HG03135 (cell line): ENCODE measurements around the gene TUBB.

Experiments used
- ATAC-seq: cut with Tn5 transposase; IDR thresholded peaks from one replicate; pipeline ENCODE4 v1.9.1; 2021; ENCODE audit warnings: mild to moderate bottlenecking, moderate library complexity; ENCODE audit not compliant: unreplicated experiment

The TUBB gene

DNA sequence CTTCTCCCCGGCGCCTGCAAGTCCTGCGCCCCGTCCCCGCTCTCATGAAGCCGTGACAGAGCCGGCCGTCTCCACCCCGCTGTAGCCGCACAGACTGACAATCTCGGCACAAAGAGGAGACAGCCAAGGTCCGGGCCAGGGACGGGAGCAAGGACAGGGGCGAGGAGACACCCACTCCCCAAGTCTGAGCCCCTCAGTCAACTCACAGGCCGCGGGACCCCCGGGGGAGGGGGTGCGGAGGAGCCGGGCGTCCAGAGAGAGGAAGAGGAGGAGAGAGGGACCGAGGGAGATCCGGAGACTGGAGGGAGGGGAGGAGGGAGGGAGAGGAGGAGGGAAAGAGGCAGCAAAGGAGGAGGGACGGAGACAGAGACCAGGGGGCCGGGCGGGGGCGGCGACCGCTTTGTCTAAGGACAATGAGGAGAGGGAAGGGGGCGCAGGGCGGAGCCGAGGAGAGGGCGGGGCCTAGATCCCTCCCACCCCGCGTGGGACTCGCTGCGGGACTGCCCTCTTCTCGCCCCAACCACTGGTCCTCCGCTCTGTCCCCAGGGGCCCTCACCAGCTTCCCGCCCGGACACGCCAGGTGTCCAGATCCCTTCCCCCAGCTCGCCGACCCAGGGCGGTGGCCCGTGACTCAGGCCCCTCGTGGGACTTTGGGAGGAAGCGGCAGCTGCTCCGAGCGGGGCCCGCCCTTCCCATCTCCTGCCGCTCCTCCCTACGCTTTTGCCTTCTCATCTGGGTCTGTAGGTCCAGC lies 33.1 kb upstream of the TUBB start:
- ATAC-seq, result peak; percentile 43

GRCh38 chr6:30687659-30688431 lies 32.3 kb upstream of the TUBB start:
- no peak for ATAC-seq

DNA sequence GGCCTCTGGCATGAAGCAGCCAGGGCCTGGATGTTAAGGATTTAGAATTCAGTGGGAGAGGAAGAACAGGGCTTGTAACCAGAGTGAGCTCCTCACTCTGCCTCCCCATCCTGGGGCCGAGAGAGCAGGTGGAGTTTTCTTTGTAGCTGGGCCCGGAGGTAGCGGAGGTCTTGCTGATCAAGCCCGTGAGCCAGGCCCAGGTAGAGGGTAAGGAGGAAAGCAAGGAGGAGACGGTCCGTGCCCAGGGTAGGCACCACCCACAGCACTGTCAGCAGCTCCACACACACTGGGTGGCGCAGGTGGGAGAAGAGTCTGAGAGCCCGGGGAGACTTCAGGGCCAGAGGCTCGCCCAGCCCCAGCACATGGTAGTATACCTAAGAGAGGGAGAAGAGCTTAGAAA lies 31.6 kb upstream of the TUBB start:
- no peak for ATAC-seq

- no peak for ATAC-seq
These were observed 30.9 kb upstream of the TUBB start for GRCh38 chr6:30689022-30689865.

DNA sequence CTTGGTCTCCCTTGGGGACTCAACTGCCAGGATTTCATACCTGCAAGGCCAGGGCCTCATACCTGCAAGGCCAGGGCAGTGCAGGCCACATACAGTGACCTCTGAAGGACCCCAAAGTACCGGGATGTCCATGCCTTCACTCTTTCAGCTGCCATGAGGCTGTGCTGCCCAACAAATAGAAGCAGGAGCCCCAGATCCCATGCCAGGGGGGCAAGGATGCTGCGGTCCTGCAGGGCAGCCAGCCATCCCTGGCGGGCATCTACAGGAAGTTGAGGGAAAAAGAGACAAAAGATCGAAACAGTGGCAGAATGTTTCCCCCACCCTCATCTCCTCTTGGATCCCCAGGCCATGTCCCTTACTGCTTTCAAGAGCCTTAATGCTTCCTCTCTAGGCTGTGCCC lies 30.2 kb upstream of the TUBB start:
- ATAC-seq, result no peak

- no peak for ATAC-seq
These were observed 29.5 kb upstream of the TUBB start, which contains the start of gene NRM for GRCh38 chr6:30690403-30691207. Gene NRM (minus strand): TSS chr6:30690984. CDS start chr6:30690974, 10 bp downstream.

GRCh38 chr6:30691208-30691847 lies 28.8 kb upstream of the TUBB start:
- ATAC-seq, result no peak

DNA sequence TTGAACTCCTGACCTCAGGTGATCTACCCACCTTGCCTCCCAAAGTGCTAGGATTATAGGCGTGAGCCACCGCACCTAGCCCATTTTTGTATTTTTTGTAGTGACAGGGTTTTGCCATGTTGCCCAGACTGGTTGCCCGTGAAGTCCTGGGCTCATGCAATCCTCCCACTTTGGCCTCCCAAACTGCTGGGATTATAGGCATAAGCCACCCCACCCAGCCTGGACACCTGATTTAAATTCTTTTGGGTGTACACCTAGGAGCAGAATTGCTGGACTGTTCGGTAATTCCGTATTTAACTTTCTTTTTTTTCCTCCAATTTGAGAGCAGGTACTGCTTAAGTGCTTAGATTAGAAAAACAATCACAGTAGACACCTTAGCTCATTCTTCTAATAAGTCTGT lies 23.7 kb upstream of the TUBB start:
- no peak for ATAC-seq

GRCh38 chr6:30700340-30700739 lies 19.8 kb upstream of the TUBB start:
- ATAC-seq, result no peak

DNA sequence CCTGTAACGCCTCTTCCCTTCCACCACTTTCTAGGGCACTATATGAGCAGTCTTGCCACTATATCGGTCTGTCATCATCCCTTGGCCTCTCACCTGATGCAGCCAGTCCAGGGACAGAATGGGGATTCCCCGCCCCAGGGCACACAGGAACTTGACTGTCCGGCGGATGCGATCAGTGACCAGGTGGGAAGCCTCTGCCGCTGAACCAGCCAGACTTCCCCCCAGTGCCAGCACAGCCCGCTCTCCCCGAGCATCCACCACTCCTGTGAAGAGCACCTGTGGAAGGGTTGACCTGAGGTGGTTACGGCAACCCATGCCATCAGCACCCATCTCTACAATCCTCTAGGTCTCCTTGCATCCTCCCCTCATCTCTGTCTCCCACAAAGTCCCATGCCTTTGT lies 17.1 kb upstream of the TUBB start:
- no peak for ATAC-seq

DNA sequence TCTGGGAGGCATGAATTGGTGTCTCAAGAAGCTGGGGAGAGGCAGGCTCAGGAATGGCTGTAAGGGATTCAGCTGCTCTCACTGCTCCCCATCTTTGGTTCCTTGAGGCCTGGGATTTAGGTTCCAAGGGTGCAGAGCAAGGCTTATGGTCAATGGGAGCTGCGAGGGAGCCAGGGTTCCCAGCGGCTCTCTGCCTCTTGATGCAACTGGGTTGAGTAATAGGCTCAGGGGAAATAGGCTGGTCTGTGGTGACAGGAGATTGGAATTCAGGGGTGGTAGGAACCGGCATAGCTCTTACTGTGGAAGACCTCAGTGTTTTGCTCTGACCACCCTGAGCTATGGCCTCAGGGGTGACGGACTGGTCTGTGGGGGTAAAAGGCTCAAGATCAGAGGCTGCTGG lies 16.3 kb upstream of the TUBB start:
- ATAC-seq, result no peak

DNA sequence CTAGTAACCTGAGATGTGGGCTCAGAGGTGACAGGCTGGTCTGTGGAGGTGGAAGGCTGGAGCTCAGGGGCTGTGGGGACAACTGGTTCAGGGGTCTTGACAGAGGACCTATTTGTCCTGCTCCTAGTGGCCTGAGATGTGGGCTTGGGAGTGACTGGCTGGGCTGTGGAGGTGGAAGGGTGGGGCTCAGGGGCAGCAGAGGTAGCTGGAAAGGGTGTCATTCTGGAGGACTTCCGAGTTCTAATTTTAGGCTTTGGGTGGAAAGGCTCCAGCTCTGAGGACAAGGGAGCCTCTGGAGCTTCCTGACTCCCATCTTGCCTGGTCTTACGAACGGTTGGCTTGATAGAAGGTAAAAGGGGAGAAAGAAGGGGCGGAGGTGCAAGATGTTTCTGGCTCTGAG lies 14.5 kb upstream of the TUBB start:
- ATAC-seq, result no peak

DNA sequence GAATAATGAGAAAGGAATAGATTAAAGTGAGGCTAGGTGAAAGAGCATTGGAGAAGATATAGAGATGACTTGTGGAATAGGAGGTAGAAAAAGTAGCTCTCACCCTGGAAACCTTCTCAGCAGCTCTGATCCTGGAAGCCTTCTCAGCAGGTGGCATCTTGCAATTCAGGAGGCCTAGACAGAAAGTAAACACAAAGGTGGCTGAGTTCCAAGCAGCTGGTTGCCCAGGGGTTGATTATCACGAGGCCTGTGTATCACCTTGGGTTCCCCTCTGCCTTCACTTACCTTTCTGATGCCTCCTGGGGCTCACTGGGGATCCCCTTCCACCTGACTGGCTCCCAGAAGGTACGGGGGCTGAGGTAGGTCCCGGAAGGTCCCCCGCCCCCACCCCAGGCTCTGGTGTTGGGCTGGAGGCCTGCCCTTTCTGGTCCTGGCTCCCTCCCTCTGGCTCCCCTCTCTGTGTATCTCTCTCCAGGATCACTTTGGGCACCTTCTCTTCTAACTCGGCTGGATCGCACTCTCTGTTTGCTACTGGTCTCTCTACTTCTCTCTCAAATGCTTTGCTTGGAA lies 12.8 kb upstream of the TUBB start:
- ATAC-seq, result no peak

DNA sequence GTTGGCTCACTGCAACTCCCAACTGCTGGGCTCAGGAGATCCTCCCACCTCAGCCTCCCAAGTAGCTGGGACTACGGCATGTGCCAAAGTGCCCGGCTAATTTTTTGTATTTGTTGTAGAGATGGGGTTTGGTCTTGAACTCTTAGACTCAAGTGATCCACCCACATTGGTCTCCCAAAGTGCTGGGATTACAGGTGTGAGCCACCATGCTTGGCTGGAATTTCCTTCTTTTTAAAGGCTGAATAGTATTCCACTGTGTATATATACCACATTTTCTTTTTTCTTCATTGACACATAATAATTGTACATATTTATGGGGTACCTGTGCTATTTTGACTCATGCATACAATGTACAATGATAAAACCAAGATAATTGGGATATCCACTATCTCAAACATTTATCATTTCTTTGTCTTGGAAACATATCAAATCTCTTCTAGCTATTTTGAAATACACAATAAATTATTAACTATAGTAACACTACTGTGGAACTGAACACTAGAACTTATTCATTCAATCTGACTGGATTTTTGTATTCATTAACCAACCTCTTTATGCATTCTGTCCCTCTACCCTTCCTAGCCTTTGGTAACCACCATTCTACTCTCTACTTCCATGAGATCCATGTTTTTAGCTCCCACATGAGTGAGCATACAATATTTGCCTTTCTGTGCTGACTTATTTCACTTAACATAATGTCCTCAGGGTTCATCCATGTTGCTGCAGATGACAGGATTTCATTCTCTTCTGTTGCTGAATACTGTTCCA lies 10.9 kb upstream of the TUBB start:
- no peak for ATAC-seq

DNA sequence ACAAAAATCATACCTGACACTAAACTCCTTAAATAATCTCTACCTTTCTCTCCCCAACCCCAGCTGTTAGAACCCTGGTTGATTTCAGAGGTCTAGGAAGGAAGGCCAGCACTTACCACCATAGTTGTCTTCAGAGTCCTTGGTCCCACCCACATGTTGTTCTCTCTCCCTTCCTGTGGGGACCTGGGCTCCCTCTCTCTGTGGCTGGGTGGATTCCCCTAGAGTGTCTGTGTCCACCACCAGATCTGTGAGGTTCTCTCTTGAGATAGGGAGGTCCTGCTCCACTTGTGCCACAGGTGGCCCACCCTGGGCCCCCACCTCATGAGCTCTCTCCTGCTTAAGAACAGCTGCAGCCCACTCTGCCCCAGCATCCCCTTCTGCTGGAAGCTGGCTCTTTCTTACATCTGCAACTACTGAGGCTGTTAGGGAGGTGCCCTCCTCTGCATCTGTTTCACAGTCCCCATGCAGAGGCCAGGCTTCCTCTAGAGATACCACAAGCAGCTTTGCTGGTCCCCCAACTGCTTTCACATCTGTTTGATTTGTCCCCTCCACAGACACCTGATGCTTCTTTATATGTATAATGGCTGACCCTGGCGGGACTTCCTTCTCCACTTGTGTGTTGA lies 8.3 kb upstream of the TUBB start:
- no peak for ATAC-seq

- ATAC-seq, result no peak
These were observed 7.7 kb upstream of the TUBB start for GRCh38 chr6:30712441-30712945.

DNA sequence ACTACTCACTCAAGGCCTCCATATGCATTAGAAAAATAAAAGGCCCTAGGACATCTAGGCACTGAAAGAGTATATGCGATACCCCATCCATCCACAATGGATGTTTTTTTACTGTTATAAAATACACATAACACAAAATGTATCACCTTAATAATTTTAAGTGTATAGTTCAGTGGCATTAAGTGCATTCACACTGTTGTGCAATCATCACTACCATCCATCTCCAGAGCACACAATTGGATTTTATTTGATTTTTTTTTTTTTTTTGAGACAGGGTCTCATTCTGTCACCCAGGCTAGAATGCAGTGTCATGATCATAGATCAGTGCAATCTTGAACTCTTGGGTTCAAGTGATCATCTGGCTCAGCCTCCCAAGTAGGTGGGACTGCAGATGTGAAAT lies 5.9 kb upstream of the TUBB start:
- no peak for ATAC-seq

DNA sequence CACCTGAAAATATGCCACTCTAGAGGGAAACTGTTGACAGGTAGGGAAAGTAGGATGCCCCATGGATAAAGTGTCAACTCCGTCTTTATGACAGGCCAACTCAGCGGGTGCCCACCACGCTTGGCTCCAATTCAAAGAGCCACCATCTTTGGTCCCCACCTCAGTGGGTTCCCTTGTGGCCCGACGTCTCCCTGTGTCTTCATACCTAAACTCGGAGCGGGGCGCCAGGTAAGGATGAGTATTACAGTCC lies 3.3 kb upstream of the TUBB start:
- ATAC-seq, result no peak
